GM23248 (cell line): Measurements from ENCODE around the gene DNPH1. TPM values are rescaled to one million over a fixed set of nuclear protein-coding genes. Genes with fewer than 3 reads are reported as not detected.

ENCODE experiments used
- DNase-seq: peaks from one replicate; pipeline ENCODE4 v3.0.0-alpha.2; 2015
- H2AFZ ChIP-seq: fragments of 200-600 bp; sonication (generic); 2 replicates; pipeline ENCODE4 v1.6.1; 2016; ENCODE audit warnings: antibody characterized with exemption
- H3F3A ChIP-seq: fragments of 200-600 bp; sonication (generic); 2 replicates; pipeline ENCODE4 v1.6.1; 2016; ENCODE audit warnings: mild to moderate bottlenecking, antibody characterized with exemption, mixed run types; ENCODE audit not compliant: insufficient read depth
- H3K27ac ChIP-seq: fragments of 200-600 bp; sonication (generic); 2 replicates; pipeline ENCODE4 v1.5.1; 2016; ENCODE audit warnings: mild to moderate bottlenecking
- H3K27me3 ChIP-seq: fragments of 200-600 bp; sonication (generic); replicated peaks from 2 replicates; pipeline ENCODE4 v1.6.1; 2016; ENCODE audit warnings: mild to moderate bottlenecking; ENCODE audit not compliant: insufficient read depth
- H3K36me3 ChIP-seq: fragments of 200-600 bp; sonication (generic); 2 replicates; pipeline ENCODE4 v1.6.1; 2016; ENCODE audit warnings: low read depth, mild to moderate bottlenecking
- H3K4me1 ChIP-seq: fragments of 200-600 bp; sonication (generic); 2 replicates; pipeline ENCODE4 v1.6.1; 2016; ENCODE audit warnings: mild to moderate bottlenecking; ENCODE audit not compliant: insufficient read depth
- H3K4me2 ChIP-seq: fragments of 200-600 bp; sonication (generic); one replicate; pipeline ENCODE4 v1.6.1; 2016; ENCODE audit warnings: mild to moderate bottlenecking; ENCODE audit not compliant: unreplicated experiment
- H3K4me3 ChIP-seq: fragments of 200-600 bp; sonication (generic); 2 replicates; pipeline ENCODE4 v1.5.1; 2016; ENCODE audit warnings: mild to moderate bottlenecking
- H3K79me2 ChIP-seq: fragments of 200-600 bp; sonication (generic); 2 replicates; pipeline ENCODE4 v1.6.1; 2016; ENCODE audit warnings: mild to moderate bottlenecking; ENCODE audit not compliant: insufficient read depth
- H3K9ac ChIP-seq: fragments of 200-600 bp; sonication (generic); 2 replicates; pipeline ENCODE4 v1.6.1; 2016; ENCODE audit warnings: mild to moderate bottlenecking
- H3K9me2 ChIP-seq: fragments of 200-600 bp; sonication (generic); 2 replicates; pipeline ENCODE4 v1.6.1; 2016; ENCODE audit warnings: mixed run types, mild to moderate bottlenecking, moderate library complexity; ENCODE audit not compliant: insufficient read depth
- H3K9me3 ChIP-seq: fragments of 200-600 bp; sonication (generic); one replicate; pipeline ENCODE4 v1.6.1; 2017; ENCODE audit warnings: low read depth
- H4K20me1 ChIP-seq: fragments of 200-600 bp; sonication (generic); 2 replicates; pipeline ENCODE4 v1.6.0; 2016; ENCODE audit not compliant: insufficient read depth
- EZH2 ChIP-seq: fragments of 200-600 bp; sonication (generic); IDR thresholded peaks from 2 replicates; pipeline ENCODE4 v1.6.1; 2018; ENCODE audit warnings: antibody characterized with exemption, mild to moderate bottlenecking; ENCODE audit not compliant: insufficient read depth, poor library complexity, severe bottlenecking
- EZH2phosphoT487 ChIP-seq: fragments of 200-600 bp; sonication (generic); IDR thresholded peaks from 2 replicates; pipeline ENCODE4 v1.6.1; 2018; ENCODE audit warnings: antibody characterized with exemption, moderate library complexity, mild to moderate bottlenecking, low read depth; ENCODE audit not compliant: insufficient read depth
- WGBS, 2 experiments: methylation state at CpG; one replicate each; pipeline ENCODE4 v1.1.6; 2015 to 2017; ENCODE audit warnings: low lambda C conversion rate in 2 of 2, low coverage in 1 of 2; ENCODE audit errors: missing lambda C conversion rate in 2 of 2; 5-methylcytosine and 5-hydroxymethylcytosine counted together
- in situ Hi-C: fragments of 300-500 bp; cut with MboI; formaldehyde crosslinking; loops from 2 replicates; pipeline ENCODE4 v1.15.0; 2020
- polyA plus RNA-seq: library from polyadenylated mRNA; unstranded; fragments of >200 nt; fragmentation: Nextera tagmentation; extraction: Ambion mirVana; gene quantifications from 2 replicates; pipeline ENCODE4 v1.2.1, GENCODE V29; 2016
- total RNA-seq: library from RNA; depleted of rRNA; stranded (reverse); fragments of >200 nt; shearing (Covaris generic); gene quantifications from 2 replicates; pipeline ENCODE4 v1.2.3, GENCODE V29; 2014

DNPH1 gene
- total and polyA plus RNA-seq, 2 experiments from 2014 or later: 93.6 to 94.8 TPM

GRCh38 chr6:43274127-43274915, 45.0 kb upstream of the DNPH1 start:
- no peak overlapping the region for H2AFZ ChIP-seq
- no peak for DNase-seq
- TF ChIP-seq EZH2phosphoT487 (no peak), EZH2 (no peak)
- no peaks in the 10 kb centered on the region for H3F3A ChIP-seq
- no peak overlapping the region for H3K4me2 ChIP-seq
- H4K20me1 ChIP-seq: no peaks in the 10 kb centered on the region
- H3K4me3 ChIP-seq: no peak overlapping the region
- in situ Hi-C loops: no loop called here
- H3K27me3 ChIP-seq: peaks cover 23% of the 10 kb centered on the region
- no peaks in the 10 kb centered on the region for H3K79me2 ChIP-seq
- no peaks in the 10 kb centered on the region for H3K36me3 ChIP-seq
- no peak overlapping the region for H3K9ac ChIP-seq
- H3K27ac ChIP-seq: no peak overlapping the region
- peaks cover 13% of the 10 kb centered on the region; the same call in 1 of the 2 replicates for H3K4me1 ChIP-seq
- no peaks in the 10 kb centered on the region for H3K9me2 ChIP-seq
- no peaks in the 10 kb centered on the region for H3K9me3 ChIP-seq
- WGBS, 2 experiments: 80 to 81% methylated on average over 9 to 10 of the region's 10 CpGs

GRCh38 chr6:43273707-43274106, 44.4 kb upstream of the DNPH1 start:
- Histone ChIP-seq H3K4me1 (peaks cover 9% of the 10 kb centered on the region; the same call in 1 of the 2 replicates), H3K9me3 (no peaks in the 10 kb centered on the region), H3F3A (no peaks in the 10 kb centered on the region), H3K4me2 (no peak overlapping the region), H3K27ac (no peak overlapping the region), H3K9ac (no peak overlapping the region), H3K36me3 (no peaks in the 10 kb centered on the region), H3K9me2 (no peaks in the 10 kb centered on the region), H3K27me3 (peaks cover 29% of the 10 kb centered on the region), H3K79me2 (no peaks in the 10 kb centered on the region), H3K4me3 (no peak overlapping the region), H2AFZ (no peak overlapping the region), H4K20me1 (no peaks in the 10 kb centered on the region)
- 95 to 100% methylated on average over 2 of the region's 2 CpGs for WGBS, 2 experiments
- no peak for DNase-seq
- in situ Hi-C loops: no loop called here
- no peak for TF ChIP-seq EZH2

- Histone ChIP-seq H2AFZ (no peak overlapping the region), H3K36me3 (no peaks in the 10 kb centered on the region), H3K4me3 (no peak overlapping the region), H3K4me2 (no peak overlapping the region), H3K79me2 (no peaks in the 10 kb centered on the region), H3K9me3 (no peaks in the 10 kb centered on the region), H3K9me2 (no peaks in the 10 kb centered on the region), H3K27me3 (peaks cover 32% of the 10 kb centered on the region), H3K9ac (no peak overlapping the region), H4K20me1 (no peaks in the 10 kb centered on the region), H3F3A (no peaks in the 10 kb centered on the region), H3K27ac (no peak overlapping the region), H3K4me1 (no peaks in the 10 kb centered on the region)
- in situ Hi-C loops: no loop called here
- TF ChIP-seq EZH2phosphoT487: no peak
- no peak for TF ChIP-seq EZH2
- DNase-seq: no peak
Measured at GRCh38 chr6:43271944-43272343, 42.7 kb upstream of the DNPH1 start.

GRCh38 chr6:43271103-43271815, 42.0 kb upstream of the DNPH1 start:
- Histone ChIP-seq H3K79me2 (no peaks in the 10 kb centered on the region), H3K27me3 (peaks cover 31% of the 10 kb centered on the region), H3K9ac (no peak overlapping the region), H3K9me2 (no peaks in the 10 kb centered on the region), H4K20me1 (no peaks in the 10 kb centered on the region), H3K36me3 (no peaks in the 10 kb centered on the region), H3F3A (no peaks in the 10 kb centered on the region), H2AFZ (no peak overlapping the region), H3K27ac (no peak overlapping the region), H3K4me1 (no peaks in the 10 kb centered on the region), H3K9me3 (no peaks in the 10 kb centered on the region), H3K4me2 (no peak overlapping the region), H3K4me3 (no peak overlapping the region)
- DNase-seq: no peak
- WGBS, 2 experiments: 82 to 84% methylated on average over 8 of the region's 8 CpGs
- TF ChIP-seq EZH2: no peak
- in situ Hi-C loops: no loop called here
